ENCODE results near the gene KLHDC8B.
A peak's percentile ranks its signal among the peaks of the same experiment; 100 is the strongest.

KLHDC8B gene

GRCh38 chr3:49161197-49161596 is 10.2 kb upstream of the KLHDC8B start:
- DNase-seq, result no peak

GRCh38 chr3:49161808-49162530 is 9.4 kb upstream of the KLHDC8B start:
- no peak for DNase-seq

- DNase-seq, result no peak
These were observed 8.5 kb upstream of the KLHDC8B start for GRCh38 chr3:49162751-49163419.

GRCh38 chr3:49163609-49164008 is 7.8 kb upstream of the KLHDC8B start:
- no peak for DNase-seq

- no peak for DNase-seq
These were observed 6.2 kb upstream of the KLHDC8B start for GRCh38 chr3:49164983-49165720.

GRCh38 chr3:49165771-49166751 is 5.3 kb upstream of the KLHDC8B start, which contains the start of gene CCDC71:
Gene CCDC71 (minus strand): TSS chr3:49166331. CDS start chr3:49164208, 2,123 bp downstream.
- DNase-seq, result peak; percentile 43 to 78 (median 56)

- DNase-seq, result no peak
These were observed 4.4 kb upstream of the KLHDC8B start for GRCh38 chr3:49166752-49167556.

GRCh38 chr3:49170744-49171118 is 667 bp upstream of the KLHDC8B start:
- DNase-seq, result no peak

- no peak for DNase-seq
These were observed 540 bp downstream of the KLHDC8B start for GRCh38 chr3:49171775-49172500.

- no peak for DNase-seq
These were observed 1.2 kb downstream of the KLHDC8B start for GRCh38 chr3:49172551-49173041.

- DNase-seq, result no peak
These were observed 1.9 kb downstream of the KLHDC8B start for GRCh38 chr3:49173116-49173791.

- no peak for DNase-seq
These were observed 2.4 kb downstream of the KLHDC8B start for GRCh38 chr3:49173792-49174170.

GRCh38 chr3:49174397-49174985 is 3.1 kb downstream of the KLHDC8B start:
- DNase-seq, result no peak

GRCh38 chr3:49175530-49175929 is 4.1 kb downstream of the KLHDC8B start:
- no peak for DNase-seq

- no peak for DNase-seq
These were observed 5.7 kb downstream of the KLHDC8B start for GRCh38 chr3:49177073-49177472.

GRCh38 chr3:49180116-49180515 is 8.7 kb downstream of the KLHDC8B start:
- DNase-seq, result no peak

GRCh38 chr3:49181351-49181750 is 10.0 kb downstream of the KLHDC8B start:
- no peak for DNase-seq

GRCh38 chr3:49182682-49183081 is 11.3 kb downstream of the KLHDC8B start:
- DNase-seq, result no peak

GRCh38 chr3:49183873-49184272 is 12.5 kb downstream of the KLHDC8B start:
- no peak for DNase-seq

- no peak for DNase-seq
These were observed 20.3 kb downstream of the KLHDC8B start for GRCh38 chr3:49191741-49192140.

Data from stimulated activated naive CD4-positive, alpha-beta T cell (primary cell).